ENCODE results near the gene CXCL11.
"Not testable (repeated sequence)": the region's sequence is repeated elsewhere in the genome, so short reads cannot be mapped to it uniquely, and the experiment has no call there.

The CXCL11 gene

DNA sequence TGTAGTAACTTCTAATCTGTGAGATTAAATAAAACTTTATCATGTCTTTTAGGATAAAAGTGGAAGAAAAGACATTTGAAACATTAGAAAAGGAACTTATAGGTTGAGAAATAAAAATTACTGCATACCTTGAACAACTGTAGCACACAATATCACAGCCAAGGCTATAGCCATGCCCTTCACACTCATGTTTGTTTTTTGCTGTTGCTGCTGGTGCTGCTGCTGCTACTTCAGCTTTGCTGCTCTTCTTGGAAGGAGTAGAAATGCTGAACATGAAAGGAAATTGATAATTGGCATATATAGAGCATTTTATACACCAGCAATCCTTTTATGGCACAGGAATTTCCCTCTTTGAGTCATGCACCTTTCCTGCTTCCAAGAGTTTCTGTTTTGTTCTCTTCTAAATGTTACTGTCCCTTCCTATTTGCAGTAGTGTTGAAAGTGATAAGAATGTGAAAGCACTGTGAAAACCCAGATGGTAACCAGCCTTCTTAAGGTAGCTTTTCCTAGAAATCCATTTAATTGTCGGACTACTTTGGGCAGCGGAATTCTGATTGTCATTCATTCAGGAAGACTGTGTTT is at the start of gene CXCL11:
Gene CXCL11, minus strand, starts transcription at position 272 of the 582 bp plus-strand sequence. Its CDS starts 83 bp downstream, at position 189.
- no peak for DNase-seq (ENCODE audit: low spot score)

DNA sequence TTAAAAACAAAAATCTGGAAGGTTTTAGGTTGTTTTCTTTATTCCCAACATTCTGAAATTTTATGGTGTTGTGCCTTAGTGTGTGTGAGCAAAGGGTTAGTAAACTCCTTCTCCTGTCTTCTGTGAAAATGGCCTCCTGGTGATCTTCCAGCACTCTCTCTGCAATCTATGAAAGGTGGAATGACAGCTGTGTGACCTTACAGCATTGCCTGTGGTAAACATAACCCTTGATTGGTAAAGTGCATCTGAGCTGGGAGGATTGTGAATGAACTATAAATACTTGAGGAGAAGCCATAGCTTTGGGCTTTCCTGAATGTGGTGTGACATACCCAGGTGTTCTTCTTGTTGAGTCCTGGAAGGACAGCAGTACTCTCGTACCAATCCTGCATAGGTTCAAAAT is 48.7 kb upstream of the CXCL11 start:
- DNase-seq (ENCODE audit: low spot score): no peak

DNA sequence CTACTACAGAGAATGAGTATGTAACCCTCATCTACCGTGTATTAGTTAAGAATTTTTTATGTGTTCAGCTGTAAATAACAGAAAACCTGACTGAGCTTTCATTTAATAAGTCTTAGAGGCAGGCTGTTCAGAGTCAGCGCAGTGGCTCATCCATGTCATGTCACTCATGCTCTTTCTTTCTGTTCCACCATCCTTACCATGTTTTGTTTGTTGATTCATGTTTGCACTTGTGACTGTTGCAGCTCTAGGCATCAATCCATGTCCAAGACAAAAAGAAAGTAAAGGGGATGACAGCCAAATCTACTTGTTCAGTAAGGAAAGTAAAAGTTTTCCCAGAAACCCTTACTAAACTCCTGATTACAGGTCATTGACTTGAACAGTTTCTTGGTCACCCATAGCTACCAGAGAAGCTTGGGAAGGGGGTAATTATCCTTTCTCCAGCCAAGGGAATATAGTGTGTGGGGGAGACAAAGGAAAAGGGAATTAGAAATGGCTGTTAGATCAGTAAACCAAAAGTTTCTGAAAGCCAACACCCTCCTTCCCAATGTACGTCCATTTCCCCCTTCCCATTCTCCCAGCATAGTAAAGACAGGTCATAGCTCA is 47.6 kb upstream of the CXCL11 start:
- no peak for DNase-seq (ENCODE audit: low spot score)

DNA sequence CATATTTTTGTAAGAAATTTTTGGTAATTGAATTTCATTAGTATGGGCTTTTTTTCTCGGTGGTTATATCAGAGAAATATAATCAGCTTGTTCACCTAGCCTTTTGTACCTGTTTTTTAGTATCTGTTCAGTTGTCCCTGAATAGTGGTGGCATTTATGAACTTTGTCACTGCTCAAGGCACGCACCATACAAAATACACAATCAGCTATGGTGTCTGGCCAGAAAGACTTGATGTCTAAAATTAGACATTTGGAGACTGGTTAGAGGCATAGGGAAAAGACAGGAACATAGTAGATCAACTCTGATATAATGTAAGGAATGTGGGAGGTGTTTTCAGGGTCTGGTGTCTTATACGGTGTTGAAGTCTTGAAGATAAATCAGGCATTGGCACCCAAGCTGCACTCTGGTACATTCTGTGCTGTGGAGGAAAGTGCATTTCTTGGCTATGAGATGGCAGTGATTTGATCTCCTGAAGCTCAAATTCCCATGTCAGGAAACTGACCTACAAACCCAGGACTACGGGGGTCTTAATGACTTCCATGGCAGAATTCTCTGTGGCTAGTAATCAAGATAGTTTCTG is 42.3 kb upstream of the CXCL11 start:
- no peak for DNase-seq (ENCODE audit: low spot score)

DNA sequence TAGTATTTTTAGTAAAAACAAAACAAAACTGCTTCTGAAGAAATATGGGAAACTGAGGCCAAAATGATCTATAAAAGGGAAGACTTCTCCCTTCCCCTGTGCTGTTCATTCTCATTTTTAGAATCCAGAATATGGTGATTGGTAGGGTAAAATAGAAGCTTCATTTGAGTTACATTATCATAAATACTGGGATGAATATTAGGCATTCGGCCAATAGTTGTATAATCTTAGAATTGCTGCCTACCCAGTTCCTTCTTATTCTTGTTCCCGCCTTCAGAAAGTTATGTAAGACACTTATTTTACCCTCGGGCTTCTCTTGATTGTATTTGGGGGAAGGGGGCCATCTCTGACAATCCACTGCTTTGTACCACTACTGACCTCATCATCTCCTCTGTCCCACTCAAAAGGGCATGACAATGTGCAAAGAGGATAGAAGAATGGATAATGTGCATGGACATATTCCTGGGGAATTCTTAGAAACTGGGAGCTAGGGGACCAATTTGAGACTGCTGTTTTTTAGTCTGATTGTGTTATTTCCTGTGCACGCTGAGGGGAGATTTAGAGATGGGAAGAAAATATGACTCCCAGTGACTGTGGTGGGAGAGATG is 39.2 kb upstream of the CXCL11 start:
- no peak for DNase-seq (ENCODE audit: low spot score)

DNA sequence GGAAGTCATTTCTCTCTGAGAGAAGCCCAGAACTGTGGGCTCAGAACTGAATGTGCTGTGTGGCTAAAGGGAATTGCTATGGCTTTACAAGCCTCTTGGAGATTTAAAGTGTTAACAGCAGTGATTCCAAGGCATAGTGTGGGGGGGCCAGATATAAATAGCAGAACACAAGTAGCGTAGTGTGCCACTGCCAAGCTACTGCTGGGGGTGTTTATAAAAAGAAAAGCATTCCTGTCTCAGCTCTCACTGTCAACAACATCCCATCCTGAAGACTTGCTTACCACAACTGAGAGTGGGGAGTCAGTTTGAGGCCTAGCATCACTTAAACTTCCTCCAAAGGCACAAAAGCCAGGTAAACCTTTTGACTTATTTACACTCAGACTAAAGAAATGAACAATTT is 38.6 kb upstream of the CXCL11 start, which contains the start of gene ART3:
Gene ART3, plus strand, starts transcription at position 242 of the 400 bp plus-strand sequence. CDS start 1,181 bp downstream, outside the sequence.
- DNase-seq (ENCODE audit: low spot score): no peak

DNA sequence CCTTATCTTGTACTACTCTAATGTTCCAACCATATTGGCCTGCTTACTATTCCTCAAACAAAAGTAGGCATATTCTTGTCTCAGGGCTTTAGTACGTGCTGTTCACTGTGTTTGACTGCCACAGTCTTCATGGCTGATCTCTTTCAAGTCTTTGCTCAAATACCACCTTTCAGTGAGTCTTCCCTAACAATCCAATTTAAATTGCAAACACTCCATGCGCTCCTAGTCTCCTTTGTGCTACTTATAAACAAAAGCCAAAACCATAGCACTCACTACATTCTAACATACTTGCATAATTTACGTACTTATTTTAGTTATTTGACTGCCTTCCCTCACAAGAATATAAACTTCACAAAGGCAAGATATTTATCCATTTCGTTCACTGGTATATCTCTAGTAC is 36.9 kb upstream of the CXCL11 start:
- no peak for DNase-seq (ENCODE audit: low spot score)

DNA sequence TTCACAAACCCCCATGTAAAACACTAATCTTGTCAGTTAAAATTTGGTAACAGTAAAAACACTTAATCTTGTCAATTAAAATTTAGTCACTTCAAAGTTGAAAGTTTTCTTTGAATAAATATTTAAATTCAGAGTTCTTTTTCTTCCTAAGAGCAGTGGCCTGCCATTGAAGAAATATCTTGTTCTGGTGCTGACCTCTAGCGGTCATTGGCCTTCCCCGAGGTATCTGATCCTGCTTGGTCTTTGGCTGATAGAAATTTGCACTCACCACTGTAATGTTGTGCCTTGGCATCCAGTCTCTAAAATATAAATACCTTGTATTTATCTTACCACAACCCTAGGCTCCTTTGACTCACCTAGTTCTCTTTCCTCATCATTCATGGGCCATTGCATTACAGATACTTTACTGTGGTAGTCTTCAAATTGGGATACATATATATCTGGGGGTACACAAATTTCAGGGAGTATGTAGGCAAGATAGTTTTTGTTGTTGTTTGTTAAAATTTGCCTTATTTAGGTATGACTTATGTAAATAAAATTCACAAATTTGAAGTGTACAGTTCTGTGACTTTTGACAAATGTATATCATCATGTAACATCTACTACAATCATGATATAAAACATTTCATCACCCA is 31.9 kb upstream of the CXCL11 start:
- DNase-seq (ENCODE audit: low spot score): peak; percentile 62

DNA sequence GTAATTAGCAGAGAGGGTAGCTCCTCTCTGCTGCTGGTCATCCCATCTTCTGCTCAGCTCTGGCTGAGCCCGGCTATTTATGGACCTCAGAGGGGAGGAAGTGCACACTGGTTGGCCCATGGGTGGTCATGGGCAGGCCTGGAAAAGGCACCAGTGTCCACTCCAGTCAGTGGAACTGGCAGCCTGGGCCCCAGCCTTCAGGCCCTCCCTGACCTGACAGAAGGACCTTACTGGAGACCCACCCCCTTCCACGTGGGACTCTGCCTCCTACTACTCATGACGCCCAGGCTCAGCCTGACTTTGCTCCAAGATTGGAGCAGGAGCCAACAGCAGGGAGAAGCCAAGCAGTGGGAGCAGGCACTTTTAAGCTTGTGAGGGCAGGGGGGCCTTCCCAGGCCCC is 30.7 kb upstream of the CXCL11 start:
- DNase-seq (ENCODE audit: low spot score): no peak

DNA sequence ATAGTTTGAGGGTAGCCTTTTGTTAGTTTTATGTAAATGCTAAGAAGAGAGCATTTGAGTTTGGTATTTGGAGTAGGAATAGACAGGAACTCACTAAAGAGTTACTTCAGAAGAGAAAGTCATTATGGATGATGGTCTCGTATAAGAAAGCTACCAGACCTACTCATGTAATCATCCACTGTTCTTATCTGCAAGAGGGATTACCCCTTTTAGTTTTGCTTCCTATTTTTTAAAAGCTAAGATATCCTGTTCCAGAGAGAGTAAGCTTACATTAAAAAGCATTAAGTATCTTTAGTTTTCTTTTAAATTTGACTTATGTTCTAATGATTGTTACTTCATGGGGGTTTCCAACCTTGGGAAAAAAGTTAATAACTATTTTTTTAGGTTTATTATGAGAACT is 26.1 kb upstream of the CXCL11 start:
- DNase-seq (ENCODE audit: low spot score): no peak

DNA sequence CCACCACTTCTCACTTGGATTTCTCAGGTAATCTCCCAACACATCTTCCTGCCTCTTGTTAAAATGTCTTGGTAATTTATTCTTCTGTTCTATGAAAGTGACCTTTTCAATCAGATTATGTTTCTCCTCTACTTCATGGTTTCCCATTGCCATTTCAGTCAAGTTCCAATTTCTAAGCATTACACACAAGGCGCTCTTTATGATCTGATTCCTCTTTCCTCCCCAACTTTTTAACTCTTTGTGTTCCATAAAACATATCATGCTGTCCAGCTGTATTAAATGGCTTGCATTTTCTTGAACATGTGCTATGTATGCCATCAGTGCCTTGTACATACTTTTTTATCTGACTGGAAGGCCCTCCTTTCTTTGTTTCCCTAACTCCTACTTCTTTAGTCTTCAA is 25.6 kb upstream of the CXCL11 start:
- no peak for DNase-seq (ENCODE audit: low spot score)

DNA sequence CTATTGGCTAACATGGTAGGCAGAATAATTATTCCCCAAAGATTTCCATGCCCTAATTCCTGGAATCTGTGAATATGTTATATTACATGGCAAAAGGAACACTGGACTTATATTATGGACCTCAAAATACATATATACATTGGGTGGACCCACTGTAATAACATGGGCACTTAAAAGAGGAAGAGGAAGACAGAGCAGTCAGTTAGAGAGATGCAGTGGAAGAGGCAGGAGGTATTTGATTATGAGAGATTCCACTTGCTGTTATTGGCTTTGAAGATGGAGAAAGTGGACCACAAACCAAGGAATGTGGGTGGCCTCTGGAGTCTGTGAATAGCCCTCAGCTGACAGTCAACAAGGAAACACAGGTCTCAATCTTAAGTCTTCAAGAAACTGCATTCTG is 24.6 kb upstream of the CXCL11 start:
- no peak for DNase-seq (ENCODE audit: low spot score)

DNA sequence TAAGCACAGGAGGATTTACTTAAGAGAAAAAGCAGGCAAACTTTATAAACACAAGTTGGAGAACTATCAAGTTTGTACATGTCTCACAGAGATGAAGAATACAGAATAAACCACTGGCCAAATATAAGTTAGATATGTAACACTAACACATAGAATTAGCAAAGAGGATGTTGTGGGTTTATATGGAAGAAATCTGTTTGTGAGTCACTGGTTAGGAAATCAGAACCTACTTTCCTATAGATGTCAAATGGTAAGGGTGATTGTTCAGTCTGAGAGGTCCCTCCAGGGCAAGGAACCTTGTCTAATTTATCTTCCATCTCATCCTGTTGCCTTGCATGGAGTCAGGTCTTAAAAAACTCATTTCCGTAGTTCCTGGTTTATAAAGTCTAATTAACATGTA is 23.9 kb upstream of the CXCL11 start:
- DNase-seq (ENCODE audit: low spot score): no peak

DNA sequence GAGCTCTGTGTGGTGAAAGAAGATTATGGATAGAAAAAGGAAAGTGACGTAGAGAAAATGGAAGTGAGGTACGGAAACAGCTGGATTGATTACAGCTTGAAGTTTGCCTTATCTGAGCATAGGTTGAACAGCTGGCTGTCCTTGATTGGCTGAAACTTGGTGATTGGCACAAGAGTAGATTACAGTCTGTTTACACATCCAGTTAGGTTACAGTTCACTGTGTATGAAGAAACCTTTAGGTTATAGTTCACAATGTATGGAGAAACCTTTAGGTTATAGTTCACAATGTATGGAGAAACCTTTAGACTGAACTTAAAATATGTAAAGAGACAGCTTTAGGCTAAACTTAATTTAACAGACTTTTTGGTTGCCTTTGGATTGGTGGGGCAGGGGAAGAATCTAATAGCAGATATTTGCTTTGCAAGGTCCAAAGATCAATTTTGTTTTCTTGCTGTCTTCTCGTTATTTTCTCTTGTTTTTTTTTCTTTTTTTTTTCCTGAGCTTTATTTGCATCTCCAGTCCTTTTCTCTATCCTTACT is 23.1 kb upstream of the CXCL11 start:
- DNase-seq (ENCODE audit: low spot score): no peak

DNA sequence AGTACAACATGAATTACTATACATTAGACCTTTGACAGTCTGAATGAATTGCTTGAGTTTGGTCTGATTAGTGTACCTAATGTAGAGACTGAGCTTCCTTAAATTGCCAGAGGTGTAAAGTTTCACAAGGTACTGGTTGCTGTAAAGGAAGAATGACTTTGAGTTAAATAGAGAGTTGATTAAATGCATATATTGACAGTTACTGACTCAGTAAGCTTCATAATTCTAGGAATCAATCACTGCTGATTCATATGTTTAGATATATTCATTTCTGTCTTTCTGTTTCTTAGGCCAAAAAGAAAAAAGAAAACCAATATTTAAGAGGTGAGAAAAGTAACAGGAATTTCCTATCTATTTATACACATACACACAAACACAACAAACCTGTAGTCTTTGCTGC is 22.4 kb upstream of the CXCL11 start:
- no peak for DNase-seq (ENCODE audit: low spot score)

DNA sequence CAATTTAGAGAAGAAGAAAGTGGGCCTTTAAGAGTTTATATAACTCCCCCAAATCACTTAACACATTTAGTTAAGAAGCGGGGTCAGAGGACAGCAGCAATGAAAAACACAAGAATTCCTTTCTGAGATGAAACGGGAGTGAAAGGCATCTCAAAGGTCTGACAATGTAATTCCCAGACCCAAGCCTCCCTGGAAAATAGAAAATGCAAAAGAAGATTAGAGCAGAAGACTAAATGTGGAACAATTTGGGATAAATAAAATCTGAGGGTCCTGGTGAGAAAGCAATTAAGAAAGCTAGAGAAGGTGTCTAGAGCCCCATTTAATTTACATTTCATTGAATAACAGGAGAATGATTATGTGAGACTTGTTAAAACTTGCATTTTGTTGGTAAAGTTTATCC is 19.6 kb upstream of the CXCL11 start:
- DNase-seq (ENCODE audit: low spot score): no peak

DNA sequence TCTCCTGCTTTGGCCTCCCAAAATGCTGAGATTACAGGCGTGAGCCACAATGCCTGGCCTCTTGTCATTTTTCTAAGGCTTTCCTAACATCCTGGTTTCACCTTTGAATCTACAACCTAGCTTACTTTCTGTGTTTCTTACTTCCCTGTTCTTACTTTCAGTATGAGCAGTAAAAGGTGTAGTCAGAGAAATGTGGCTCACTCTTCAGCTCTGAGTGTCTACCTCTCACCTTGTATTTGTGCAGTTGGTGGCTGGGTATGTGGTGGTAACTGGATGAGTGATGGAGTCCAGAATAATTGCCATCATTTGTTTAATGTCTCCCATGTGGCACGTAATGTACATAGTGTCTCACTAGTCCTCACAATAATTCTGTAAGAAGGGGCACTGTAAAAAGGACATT is 19.1 kb upstream of the CXCL11 start:
- DNase-seq (ENCODE audit: low spot score): no peak

DNA sequence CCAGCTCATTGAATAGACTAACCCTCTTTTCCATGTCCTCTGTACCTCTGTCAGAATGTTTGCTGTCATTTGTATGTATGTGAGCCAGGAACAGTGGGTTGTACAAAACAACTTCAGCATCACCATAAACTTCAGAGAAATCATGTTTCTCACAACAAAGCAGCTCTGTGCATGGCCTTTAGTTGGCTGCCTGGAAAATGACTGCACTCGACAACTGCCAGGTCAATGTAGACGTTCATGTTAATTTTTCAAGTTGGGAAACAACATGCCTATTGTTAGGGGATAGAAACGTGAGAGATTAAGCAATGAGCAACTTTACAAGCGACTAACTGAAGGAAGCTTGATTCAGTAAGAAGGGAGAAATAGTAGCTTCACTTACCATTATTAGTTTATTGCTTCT is 17.9 kb upstream of the CXCL11 start:
- no peak for DNase-seq (ENCODE audit: low spot score)

DNA sequence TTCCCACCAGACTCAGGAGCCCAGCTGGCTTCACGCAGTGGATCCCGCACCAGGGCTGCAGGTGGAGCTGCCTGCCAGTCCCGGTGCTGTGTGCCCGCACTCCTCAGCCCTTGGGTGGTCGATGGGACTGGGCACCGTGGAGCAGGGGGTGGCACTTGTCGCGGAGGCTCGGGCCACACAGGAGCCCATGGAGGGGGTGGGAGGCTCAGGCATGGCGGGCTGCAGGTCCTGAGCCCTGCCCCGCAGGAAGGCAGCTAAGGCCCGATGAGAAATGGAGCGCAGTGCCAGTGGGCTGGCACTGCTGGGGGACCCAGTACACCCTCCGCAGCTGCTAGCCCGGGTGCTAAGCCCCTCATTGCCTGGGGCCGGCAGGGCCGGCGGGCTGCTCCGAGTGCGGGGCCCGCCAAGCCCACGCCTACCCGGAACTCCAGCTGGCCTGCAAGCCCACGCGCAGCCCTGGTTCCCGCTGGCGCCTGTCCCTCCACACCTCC is 14.7 kb upstream of the CXCL11 start:
- not testable (repeated sequence) for DNase-seq (ENCODE audit: low spot score)

DNA sequence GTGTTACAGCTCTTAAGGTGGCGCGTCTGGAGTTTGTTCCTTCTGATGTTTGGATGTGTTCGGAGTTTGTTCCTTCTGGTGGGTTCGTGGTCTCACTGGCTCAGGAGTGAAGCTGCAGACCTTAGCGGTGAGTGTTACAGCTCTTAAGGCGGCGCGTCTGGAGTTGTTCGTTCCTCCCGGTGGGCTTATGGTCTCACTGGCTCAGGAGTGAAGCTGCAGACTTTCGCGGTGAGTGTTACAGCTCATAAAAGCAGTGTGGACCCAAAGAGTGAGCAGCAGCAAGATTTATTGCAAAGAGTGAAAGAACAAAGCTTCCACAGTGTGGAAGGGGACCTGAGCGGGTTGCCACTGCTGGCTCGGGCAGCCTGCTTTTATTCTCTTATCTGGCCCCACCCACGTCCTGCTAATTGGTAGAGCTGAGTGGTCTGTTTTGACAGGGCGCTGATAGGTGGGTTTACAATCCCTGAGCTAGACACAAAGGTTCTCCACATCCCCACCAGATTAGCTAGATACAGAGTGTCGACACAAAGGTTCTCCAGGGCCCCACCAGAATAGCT is 14.1 kb upstream of the CXCL11 start:
- DNase-seq (ENCODE audit: low spot score): not testable (repeated sequence)

DNA sequence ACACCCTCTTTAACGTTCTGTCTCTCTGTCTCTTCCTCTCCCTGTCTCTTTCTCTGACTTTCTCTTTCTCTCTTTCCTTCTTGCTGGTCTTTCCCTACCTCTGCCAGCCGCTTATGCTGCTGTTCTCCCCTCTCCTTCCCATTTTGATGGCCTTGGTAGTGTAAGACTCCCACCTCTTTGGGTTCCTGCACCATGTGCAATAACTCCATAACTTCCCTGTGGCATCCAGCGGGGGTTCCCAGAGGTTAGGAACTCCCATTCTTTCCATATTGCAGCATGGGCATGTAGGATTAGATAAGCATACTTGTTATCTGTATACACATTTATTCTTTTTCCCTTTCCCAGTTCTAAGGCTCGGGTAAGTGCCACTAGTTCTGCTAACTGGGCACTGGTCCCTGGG is 8.8 kb upstream of the CXCL11 start:
- not testable (repeated sequence) for DNase-seq (ENCODE audit: low spot score)

DNA sequence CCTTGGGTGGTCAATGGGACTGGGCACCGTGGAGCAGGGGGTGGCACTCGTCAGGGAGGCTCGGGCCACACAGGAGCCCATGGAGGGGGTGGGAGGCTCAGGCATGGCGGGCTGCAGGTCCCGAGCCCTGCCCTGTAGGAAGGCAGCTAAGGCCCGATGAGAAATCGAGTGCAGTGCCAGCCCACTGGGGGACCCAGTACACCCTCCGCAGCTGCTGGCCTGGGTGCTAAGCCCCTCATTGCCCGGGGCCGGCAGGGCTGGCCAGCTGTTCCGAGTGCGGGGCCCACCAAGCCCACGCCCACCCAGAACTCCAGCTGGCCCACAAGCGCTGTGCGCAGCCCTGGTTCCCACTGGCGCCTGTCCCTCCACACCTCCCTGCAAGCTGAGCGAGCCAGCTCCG is 7.4 kb upstream of the CXCL11 start:
- DNase-seq (ENCODE audit: low spot score): not testable (repeated sequence)

Measured in CD4-positive, alpha-beta T cell treated with Interleukin-6 at 100 ng/mL for 8 hours (primary cell).